ENCODE measurements around the gene ADAM17. TPM values are rescaled to one million over a fixed set of nuclear protein-coding genes. Genes with fewer than 3 reads are reported as not detected.
"Not testable (repeated sequence)": the region's sequence is repeated elsewhere in the genome, so short reads cannot be mapped to it uniquely, and the experiment has no call there.

ADAM17 gene
- total RNA-seq, 1 donor from 2014 or later: 50.5 TPM

DNA sequence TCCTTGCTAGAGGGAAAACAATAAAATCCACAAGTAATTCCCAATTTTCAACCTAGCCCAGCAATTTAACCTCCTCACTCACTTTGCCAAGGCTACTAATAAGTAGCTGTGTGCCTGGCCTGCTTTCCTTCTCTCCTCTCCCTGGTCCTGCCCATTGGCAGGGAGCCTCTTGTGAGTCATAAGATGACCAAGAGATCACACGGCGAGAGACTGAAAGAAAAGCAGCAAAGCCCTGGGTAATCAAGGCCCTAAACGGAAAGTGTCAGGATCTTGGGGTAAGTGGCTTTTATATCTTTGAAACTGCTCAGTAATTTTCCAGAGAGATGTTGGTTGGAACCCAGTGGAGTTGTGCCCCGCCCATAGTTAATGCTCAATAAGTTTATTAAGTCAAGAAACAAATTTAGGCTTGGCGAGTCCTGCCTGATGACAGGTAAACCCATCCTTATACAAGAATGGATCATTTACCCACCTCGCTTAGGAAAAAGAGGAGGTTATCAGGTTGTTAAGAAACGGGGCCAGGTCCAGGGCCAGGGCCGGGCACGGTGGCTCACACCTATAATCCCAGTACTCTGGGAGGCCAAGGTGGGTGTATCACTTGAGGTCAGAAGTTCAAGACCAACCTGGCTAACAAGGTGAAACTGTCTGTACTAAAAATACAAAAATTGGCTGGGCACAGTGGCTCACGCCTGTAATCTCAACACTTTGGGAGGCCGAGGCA lies 10.0 kb upstream of the ADAM17 start:
- DNase-seq (ENCODE audit: low read depth, low spot score): peak; percentile 76

DNA sequence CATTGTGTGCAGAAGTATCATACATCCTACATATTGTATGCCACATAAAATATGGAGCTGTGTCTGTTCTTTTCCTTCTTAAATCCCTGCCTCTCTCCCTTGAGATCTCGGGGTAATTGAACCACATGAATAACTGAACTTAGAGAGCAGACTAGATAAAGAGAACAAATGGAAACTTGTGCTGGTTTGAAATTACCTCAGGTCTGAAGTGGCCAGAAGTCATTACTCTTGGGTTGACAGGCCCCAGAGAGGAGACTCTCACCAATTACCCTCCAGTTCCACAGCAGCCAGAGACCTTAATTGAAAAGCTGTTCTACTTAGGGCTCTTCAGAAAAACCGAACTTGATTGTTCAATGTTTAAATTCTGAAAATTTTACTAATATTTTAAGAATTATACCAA lies 5.0 kb upstream of the ADAM17 start:
- DNase-seq (ENCODE audit: low read depth, low spot score): no peak

DNA sequence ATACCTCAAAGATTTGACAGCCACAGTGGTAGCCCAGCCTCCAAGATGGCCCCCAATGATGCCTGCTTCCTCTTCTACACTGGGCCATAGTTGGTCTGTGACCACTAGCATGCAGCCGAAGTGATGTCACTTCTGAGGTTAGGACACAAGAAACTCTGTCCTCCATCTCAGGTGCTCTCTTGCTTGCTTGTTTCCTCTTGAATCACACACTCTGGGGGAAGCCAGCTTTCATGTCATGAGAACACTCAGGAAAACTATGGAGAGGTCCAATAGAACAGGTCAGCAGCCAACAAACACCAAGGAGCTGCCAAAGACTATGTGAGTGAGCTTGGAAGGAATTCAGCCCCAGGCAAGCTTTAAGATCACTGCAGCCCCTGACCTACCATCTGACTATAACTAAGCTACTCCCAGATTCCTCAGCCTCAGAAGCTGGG lies 3.3 kb upstream of the ADAM17 start:
- peak; percentile 40 for DNase-seq (ENCODE audit: low read depth, low spot score)

DNA sequence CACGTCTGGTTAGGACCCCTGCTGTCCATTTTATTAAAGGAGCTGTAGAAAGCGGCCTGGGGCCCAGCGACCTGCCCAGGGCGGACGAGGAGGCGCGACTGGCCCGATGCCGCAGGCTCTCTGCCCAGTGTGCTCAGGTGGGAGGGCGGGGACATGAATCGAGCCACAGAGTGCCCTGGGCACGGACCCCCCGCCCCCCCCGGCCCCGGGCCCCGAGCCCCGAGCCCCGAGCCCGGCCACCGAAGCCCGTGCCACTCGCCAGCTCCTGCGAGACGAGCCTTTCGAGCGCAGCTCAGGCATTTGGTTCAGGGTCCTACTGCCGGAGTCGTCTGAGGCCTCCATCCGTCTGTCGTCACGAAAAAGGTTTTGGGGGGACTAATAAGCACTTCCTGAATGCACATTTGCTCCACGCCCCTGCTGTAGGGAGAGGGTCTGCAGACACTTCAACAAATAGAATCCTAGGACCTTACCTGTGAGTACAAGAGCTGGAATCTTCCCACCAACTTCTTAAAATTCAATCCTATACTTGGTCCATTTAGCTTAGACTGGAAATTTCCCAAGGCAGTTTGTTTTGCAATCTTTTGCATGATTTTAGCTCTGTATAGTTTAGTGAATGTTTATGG lies 602 bp upstream of the ADAM17 start:
- DNase-seq (ENCODE audit: low read depth, low spot score): no peak

DNA sequence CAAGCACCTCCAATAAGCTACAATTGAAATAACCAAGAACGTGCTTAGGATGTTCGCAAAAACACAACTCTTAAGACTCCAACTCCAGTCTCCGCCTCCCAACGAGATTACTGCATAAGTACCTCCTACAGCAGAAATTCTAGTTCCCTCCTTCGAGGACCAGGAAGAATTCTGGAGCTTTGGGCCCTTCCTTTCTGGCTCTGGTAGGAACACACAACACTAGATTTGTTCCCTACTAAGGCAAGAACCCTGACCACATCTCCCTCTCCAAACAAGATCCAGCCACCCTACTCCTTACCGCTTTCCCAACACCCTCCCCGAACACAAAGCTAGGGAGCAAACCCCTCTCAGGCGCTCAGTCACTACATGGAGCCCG lies 721 bp downstream of the ADAM17 start:
- DNase-seq (ENCODE audit: low read depth, low spot score): peak; percentile 57

DNA sequence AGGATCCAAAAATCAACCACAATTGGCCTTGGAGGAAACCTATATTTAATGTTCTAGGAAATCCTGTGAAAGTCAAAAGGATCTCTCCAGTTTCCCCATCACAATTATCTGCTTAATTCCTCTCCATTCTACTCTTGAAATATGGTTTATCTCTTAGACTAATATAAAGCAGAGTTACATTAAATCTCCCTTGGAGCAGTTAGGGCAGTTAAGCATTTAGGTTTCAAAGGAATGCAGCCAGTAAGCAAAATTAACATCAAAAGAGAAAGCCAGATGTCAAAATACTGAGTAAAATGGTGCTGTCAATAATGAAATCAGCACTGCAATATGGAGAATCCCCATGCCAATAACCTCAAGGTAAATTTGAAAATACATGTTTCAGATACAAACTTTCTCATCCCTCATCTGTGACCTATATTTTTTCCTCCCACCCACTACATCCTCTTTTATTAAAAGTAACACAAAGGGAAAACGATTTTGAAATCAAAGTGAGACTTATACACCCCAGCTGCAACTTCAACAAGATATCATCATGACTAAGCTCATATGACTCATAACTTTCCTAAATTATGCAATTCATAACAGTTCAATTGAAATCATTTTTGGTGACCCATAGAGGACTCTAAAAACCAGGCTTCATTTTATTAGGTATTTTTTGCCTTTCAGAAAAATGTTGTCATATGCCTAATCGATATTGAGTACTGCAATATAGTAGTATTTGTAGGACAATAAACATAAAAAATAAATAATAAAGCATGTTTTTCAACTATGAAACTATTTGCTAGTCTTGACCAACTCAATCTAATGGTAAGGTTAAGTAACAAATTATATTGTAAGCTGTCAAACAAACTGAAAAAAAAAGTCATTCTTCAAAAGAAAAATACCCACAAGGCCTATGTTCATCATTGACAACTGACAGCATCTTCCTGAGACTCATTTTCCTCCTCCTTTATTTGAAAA lies 3.1 kb downstream of the ADAM17 start:
- DNase-seq (ENCODE audit: low read depth, low spot score): no peak

DNA sequence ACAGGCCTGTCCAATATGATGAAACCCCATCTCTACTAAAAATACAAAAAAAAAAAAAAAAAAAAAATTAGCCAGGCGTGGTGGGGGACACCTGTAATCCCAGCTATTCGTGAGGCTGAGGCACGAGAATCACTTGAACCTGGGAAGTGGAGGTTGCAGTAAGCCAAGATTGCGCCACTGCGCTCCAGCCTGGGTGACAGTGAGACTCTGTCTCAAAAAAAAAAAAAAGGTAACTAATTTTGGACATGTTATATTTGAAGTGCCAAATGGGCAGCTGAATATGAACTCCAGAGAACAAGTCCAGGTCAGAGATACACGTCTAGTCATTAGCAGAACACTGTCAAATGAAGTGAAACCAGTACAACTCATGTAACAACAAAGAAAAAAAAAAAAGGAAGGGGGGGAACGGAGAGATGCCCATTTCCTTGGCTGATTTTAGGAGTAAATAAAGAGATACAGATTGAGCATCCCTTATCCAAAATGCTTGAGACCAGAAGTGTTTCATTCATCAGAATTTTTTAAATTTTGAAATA lies 4.7 kb downstream of the ADAM17 start:
- not testable (repeated sequence) for DNase-seq (ENCODE audit: low read depth, low spot score)

DNA sequence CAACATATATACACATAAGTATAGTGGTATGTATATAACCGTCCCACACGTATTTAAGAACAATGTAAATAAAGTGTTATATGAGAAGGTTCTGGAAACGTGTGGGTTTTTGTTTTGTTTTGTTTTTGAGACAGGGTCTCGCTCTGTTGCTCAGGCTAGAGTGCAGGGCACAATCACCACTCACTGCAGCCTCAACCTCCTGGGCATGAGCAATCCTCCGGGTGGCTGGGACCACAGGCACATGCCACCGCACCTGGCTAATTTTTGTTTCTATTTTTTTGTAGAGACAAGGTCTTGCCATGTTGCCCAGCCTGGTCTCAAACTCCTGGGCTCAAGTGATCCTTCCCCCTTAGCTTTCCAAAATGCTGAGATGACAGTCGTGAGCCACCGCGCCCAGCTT lies 6.2 kb downstream of the ADAM17 start:
- DNase-seq (ENCODE audit: low read depth, low spot score): no peak

DNA sequence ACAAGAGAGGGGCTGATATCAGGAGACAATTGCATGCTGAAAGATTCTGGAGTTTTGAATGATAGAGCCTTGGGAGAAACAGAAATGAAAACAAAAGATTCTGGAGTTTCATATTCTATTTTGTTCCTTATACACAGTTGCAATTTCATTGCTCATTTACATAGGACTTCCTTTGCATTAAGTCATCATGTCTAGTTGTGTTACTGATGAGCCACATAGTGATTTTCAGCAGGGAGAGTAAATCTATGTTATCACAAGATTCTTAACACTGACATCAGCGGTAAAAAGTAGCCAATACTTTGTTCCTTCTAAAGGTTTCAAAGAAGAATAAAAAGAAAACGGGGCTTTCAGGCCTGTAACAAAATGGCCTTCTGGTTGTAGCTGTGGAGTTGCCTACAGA lies 7.1 kb downstream of the ADAM17 start:
- DNase-seq (ENCODE audit: low read depth, low spot score): no peak

DNA sequence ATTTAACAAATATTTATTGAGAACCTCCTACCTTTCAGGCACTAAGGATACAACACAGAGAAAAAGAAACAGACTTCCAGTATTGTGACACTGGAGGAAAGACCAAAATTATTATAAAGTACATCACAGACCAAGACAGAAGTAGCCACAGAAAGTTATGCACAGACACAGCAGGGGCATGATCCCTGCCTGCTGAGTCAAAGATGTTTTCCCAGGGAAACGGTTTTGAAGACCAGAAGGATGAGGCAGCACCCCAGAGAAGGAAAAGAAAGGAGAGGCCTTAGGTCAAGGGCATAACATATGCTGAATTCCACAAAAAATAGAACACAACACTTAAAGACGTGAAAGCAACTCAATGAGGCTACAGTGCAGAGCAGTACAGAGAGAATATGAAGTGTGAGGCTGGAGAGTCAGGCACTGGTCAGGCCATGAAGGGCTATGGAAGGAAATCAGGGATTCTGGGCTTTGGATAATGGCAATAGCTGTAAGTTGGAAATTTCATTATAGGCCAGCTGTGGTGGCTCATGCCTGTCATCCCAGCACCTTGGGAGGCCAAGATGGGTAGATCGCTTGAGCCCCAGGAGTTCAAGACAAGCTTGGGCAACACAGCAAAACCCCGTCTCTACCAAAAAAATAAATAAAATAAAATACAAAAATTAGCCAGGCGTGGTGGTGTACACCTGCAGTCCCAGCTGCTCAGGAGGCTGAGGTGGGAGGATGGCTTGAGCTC lies 8.2 kb downstream of the ADAM17 start:
- no peak for DNase-seq (ENCODE audit: low read depth, low spot score)

DNA sequence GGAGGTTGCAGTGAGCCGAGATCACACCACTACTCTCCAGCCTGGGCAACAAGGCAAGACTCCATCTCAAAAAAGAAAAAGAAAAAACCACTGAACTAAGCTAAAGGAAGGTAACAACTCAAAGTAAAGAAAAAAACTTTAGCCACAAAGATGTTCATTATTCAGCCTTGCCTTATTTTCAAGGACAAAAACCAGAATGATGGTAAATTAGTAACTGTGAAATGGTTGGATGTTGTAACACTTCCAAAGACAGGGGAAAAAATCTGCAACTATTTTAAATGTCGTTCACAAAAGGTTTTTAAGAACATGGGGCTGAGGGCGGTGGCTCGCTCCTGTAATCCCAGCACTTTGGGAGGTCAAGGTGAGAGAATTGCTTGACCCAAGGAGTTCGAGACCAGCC lies 10.1 kb downstream of the ADAM17 start:
- no peak for DNase-seq (ENCODE audit: low read depth, low spot score)

DNA sequence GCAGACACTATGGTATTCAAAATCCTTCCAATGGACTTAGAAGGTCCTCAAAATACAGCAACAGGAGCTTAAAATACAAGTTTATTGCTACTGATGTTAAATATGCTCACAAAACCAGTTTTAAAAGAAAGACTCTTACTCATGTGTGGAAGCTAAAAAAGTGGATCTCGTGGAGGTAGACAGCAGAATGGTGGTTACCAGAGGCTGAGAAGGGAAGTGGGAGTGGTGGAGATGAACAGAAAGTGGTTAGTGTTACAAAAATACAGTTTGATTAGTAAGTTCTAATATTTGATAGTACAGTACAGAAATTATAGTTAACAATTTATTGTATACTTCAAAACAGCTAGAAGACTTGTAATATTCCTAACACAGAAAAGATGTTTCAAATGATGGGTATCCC lies 12.1 kb downstream of the ADAM17 start:
- DNase-seq (ENCODE audit: low read depth, low spot score): no peak

DNA sequence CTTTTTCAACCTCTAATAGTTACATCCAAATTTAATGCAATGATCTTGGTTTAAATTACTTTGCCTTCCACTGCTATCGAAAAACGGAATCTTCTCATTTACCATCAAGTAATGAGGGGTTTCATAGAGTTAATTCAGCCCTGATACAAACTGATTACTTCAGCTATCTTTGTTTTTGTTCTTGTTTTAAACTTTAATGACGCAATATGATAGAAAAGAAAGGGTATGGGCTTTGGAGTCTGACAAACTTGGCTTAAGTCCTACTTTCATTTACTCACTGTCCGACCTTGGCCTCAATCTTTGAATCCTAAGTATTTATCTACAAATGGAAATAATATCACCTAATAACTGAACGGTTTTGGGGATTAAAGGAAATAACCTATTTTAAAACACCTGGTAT lies 16.1 kb downstream of the ADAM17 start:
- DNase-seq (ENCODE audit: low read depth, low spot score): peak; percentile 44

DNA sequence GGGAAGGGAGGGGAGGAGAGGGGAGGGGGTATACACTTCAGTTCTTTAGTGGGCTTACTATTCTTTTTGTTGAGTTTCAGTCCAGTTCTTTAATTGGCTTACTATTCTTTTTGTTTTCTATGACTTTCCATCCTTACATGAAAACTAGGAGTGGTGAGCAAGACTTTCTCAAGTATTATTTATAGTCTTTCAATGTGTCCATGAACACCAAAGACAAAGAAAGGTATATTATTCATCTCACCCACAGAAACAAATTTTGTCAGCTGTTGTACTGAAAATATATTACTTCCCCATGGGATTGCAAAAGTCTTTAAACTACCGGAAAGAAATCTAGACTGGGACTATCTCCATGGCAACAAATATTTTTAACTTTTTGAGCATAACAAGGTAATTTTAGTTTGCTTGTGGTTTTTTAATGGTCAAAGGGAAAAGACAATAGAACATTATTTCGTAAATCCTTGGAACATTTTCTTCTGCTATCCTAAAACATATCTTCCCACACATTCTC lies 17.6 kb downstream of the ADAM17 start:
- DNase-seq (ENCODE audit: low read depth, low spot score): no peak

DNA sequence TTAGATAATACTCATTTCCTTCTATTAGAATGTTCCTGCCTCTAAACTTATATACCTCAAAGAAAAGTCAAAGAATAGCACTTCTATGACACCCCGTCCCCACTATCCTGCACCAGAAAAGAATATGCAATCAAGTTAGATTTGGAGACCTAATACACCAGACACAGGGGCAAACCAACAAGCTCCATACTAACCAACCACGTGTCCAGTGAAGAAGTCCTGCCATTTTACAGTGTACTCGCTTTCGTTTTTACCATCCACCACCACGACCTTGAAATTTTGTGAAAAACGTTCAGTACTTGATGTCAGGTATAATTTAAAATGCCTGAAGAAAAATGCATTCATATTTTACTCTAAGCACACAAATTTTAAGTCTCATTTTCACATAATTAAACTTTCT lies 19.1 kb downstream of the ADAM17 start:
- no peak for DNase-seq (ENCODE audit: low read depth, low spot score)

DNA sequence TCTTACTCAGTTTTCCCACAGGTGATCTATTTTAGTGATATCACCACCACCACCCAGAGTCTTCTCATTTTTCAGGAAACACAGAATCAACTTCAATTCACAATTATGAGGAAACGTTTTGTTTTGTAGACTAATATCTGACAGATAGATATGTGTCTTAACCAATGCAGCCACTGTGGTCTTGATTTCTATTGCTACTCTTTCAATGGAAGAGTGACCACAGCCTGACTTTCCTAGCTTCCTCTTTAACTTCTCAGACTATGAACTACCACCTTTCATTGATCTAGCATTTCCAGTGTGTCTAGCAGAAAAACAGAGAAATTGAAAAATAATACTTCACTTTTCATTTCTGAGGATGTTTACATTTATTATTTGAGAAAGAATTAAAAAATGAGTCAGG lies 20.5 kb downstream of the ADAM17 start:
- DNase-seq (ENCODE audit: low read depth, low spot score): no peak

DNA sequence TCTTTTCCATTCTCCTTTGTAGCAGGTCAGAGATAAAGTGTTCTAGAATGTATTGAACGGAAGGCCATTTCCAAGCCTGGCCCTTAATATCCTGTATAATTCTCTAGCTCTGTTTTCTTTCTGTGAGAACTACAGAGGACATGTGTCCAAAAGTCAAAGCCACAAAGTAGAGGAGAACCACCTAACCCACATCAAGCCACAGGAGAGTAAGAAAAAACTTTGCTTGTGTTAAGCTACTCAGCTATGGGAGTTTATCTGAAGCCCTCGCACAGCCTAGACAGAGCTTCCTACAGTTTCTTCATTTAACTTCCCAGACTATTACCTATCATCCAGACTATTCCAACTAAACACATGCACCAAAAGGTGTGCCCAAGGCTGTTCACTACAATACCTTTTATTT lies 22.0 kb downstream of the ADAM17 start:
- no peak for DNase-seq (ENCODE audit: low read depth, low spot score)

DNA sequence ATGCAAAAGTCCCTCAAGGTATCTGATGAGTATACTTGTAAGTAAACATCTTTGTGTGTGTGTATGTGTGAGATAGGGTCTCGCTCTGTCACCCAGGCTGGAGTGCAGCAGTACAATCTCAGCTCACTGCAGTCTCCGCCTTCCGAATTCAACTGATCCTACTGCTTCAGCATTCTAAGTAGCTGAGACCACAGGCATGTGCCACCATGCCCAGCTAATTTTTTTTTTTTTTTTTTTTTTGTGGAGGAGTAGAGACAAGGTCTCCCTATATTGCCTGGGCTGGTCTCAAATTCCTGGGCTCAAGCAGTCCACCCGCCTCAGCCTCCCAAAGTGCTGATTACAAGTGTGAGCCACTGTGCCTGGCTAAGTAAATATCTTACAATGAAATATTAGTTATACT lies 23.2 kb downstream of the ADAM17 start:
- no peak for DNase-seq (ENCODE audit: low read depth, low spot score)

DNA sequence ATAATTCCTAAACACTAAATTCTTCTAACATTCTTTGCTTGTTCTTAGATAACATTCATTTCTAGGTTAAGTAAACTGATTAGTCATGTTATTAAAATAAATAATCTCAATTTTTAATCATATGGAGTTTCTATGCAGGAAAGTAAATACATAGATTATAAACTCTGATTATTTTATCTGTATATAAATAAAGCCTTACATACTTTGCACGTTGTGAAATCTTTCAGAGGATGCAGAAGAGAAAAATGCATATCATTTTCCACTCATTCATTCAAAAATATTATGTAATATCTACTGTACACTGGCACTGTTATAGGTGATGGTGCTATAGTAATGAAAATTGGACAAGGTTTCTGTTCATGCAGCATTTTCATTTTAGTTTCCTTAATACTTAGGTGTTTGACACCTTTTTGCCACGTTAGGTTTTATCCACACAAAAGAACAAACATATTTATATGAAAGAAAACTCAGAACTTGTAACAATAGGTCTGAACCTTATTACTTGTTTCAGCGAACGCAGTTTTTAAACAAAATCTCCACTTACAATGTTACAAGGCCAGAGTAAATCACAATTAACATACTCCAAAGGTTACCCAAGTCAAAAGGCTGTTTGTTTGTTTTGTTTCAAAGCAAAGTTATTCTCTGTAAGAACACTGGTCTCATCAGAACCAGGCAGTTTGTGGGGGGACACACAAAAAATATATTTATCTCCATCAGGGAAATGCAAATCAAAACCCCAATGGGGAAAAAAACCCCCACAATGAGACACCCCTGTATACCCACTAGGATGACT lies 27.4 kb downstream of the ADAM17 start:
- no peak for DNase-seq (ENCODE audit: low read depth, low spot score)

DNA sequence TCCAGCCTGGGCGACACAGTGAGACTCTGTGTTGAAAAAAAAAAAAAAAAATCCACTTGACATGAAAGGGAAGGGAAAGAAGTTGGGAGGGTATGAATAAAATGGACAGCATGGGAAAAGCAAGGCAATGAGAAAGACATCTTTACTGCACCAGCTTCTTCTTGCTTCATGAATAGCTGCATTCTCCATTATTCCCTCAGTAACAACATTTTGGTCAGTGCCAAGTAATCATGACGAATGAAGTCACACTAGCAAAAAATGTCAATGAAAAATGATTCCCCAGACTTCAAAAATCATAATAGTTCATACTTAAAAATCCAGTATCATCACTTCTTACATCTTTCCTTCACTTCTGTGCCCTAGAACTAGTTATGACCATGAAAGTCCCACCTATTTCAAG lies 30.4 kb downstream of the ADAM17 start:
- DNase-seq (ENCODE audit: low read depth, low spot score): no peak

Measured in pulmonary artery endothelial cell (primary cell).